ENCODE results near the gene PRR23A. TPM values are rescaled to one million over a fixed set of nuclear protein-coding genes. Genes with fewer than 3 reads are reported as not detected.

Gene PRR23A
- total RNA-seq, 3 donors from 2014 or later = not detected

- H3K9me3 ChIP-seq = peaks cover 7% of the 10 kb centered on the region
- no peak overlapping the region for H3K4me3 ChIP-seq
- ATAC-seq (no peak), DNase-seq (no peak)
- H3K36me3 ChIP-seq (ENCODE audit: low read depth) = no peaks in the 10 kb centered on the region
- intact Hi-C loops (cut with DNase I, micrococcal nuclease) = no loop called here
- no peak for TF ChIP-seq CTCF (IDR thresholded peaks at IDR 0.05)
- H3K4me1 ChIP-seq (ENCODE audit: low read depth) = no peaks in the 10 kb centered on the region
Observed at GRCh38 chr3:139005356-139005993, 593 bp downstream of the PRR23A start.

DNA sequence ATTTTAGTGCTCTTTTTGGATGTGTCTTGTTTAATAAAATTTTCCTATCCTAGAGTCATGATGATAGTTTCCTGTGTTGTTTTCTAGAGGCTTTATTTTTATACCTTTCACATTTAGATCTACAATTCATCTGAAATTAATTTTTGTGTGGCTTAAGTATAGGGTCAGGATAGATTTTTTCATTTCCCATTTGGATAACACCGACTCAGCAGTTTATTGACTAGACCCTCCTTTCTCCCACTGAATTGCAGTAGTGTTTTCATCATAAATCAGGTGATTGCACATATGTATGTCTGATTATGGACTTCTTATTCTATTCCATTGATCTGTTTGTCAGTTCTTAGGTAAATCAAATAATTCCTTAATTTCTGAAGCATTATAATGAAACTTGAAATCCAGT is 10.4 kb downstream of the PRR23A start:
- Histone ChIP-seq H3K36me3 (ENCODE audit: low read depth) (no peaks in the 10 kb centered on the region), H3K9me3 (no peaks in the 10 kb centered on the region), H3K4me1 (ENCODE audit: low read depth) (no peaks in the 10 kb centered on the region), H3K4me3 (no peak overlapping the region)
- DNase-seq = no peak
- ATAC-seq = no peak
- no peak for TF ChIP-seq CTCF (IDR thresholded peaks at IDR 0.05)
- intact Hi-C loops (cut with DNase I, micrococcal nuclease) = no loop called here

DNA sequence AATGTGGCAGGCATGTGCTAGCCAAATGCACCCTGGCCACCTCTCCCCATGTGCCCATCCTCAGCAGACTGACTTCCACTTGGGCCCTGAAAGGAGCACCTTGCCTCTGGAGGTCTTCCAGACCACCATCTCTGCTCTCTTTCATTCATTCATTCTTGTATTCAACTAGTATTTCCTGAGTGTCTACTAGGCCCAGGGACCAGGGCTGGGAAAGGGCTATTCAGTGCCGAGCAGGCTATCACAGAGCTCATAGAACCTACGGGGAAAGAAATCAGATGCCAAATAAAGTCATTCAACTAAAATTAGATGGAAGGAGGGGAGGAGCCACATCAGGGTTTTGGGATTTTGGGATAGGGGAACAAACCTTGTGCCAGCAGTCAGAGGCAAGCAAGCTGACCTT is 18.9 kb downstream of the PRR23A start:
- intact Hi-C loops (cut with DNase I, micrococcal nuclease) = no loop called here
- no peaks in the 10 kb centered on the region for H3K36me3 ChIP-seq (ENCODE audit: low read depth)
- no peaks in the 10 kb centered on the region for H3K9me3 ChIP-seq
- TF ChIP-seq CTCF (IDR thresholded peaks at IDR 0.05) = no peak
- no peaks in the 10 kb centered on the region for H3K4me1 ChIP-seq (ENCODE audit: low read depth)
- no peak overlapping the region for H3K4me3 ChIP-seq
- no peak for DNase-seq
- ATAC-seq = no peak

DNA sequence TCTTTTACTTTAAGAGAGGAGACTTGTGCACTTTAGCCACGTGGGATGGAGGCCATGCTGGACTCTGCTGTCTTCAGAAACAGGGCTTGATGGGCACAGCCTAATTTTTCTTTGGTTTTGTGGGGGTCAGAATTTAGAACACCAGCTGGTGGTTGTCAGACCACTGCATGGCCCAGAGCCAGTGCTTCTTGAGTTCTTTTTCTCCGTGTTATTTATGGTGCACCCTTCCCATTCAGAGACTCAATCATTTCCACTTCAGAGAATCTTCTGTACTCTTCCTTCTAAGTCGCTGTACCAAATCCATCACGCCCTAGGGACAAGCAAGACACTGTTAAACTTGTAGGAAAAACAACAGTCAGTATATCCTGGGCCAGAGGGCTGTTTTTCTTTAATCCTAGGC is 20.1 kb downstream of the PRR23A start:
- TF ChIP-seq CTCF (IDR thresholded peaks at IDR 0.05) = no peak
- Histone ChIP-seq H3K36me3 (ENCODE audit: low read depth) (no peaks in the 10 kb centered on the region), H3K9me3 (no peaks in the 10 kb centered on the region), H3K4me1 (ENCODE audit: low read depth) (no peaks in the 10 kb centered on the region), H3K4me3 (no peak overlapping the region)
- DNase-seq = no peak
- ATAC-seq = no peak
- intact Hi-C loops (cut with DNase I, micrococcal nuclease) = no loop called here

- intact Hi-C loops (cut with DNase I, micrococcal nuclease) = no loop called here
- TF ChIP-seq CTCF (IDR thresholded peaks at IDR 0.05) = no peak
- Histone ChIP-seq H3K36me3 (ENCODE audit: low read depth) (no peaks in the 10 kb centered on the region), H3K4me3 (no peak overlapping the region), H3K4me1 (ENCODE audit: low read depth) (no peaks in the 10 kb centered on the region), H3K9me3 (no peaks in the 10 kb centered on the region)
- DNase-seq = no peak
- ATAC-seq = no peak
Observed at GRCh38 chr3:138984816-138985215, 21.3 kb downstream of the PRR23A start.

- no peaks in the 10 kb centered on the region for H3K4me1 ChIP-seq (ENCODE audit: low read depth)
- no peak for DNase-seq
- H3K4me3 ChIP-seq = no peak overlapping the region
- no peaks in the 10 kb centered on the region for H3K9me3 ChIP-seq
- H3K36me3 ChIP-seq (ENCODE audit: low read depth) = no peaks in the 10 kb centered on the region
- intact Hi-C loops (cut with DNase I, micrococcal nuclease) = no loop called here
- no peak for ATAC-seq
- TF ChIP-seq CTCF (IDR thresholded peaks at IDR 0.05) = no peak
Observed at GRCh38 chr3:138976047-138976446, 30.0 kb downstream of the PRR23A start.

Measured in mucosa of descending colon (tissue), 3 donors.